RWPE1 (cell line): ENCODE measurements around the gene ATOSB.
A peak's percentile ranks its signal among the peaks of the same experiment; 100 is the strongest.

Source experiments
- CTCF ChIA-PET: fragments of 350-600 bp; sonication (Branson Sonifier 250); formaldehyde crosslinking; extraction: SDS; loops from one replicate; lab custom pipeline; 2021; lab: Yijun Ruan, JAX
- POLR2A ChIA-PET: fragments of 400-600 bp; formaldehyde crosslinking; extraction: SDS; loops from one replicate; lab custom pipeline; 2020; ENCODE audit warnings: antibody characterized with exemption; ENCODE audit not compliant: low non-redundant PET; lab: Yijun Ruan, JAX
- DNase-seq: peaks from one replicate; pipeline ENCODE4 v3.0.0; 2012; ENCODE audit warnings: low spot score
- H3K27ac ChIP-seq: fragments of 450-650 bp; 2 replicates; pipeline ENCODE4 v1.5.1; 2017
- CTCF ChIP-seq: fragments of 450-650 bp; conservative IDR thresholded peaks from 2 replicates; pipeline ENCODE4 v1.5.1; 2017; ENCODE audit warnings: low read depth, mild to moderate bottlenecking

Gene ATOSB

GRCh38 chr9:35136866-35137265 lies 21.2 kb upstream of the ATOSB start:
- DNase-seq = no peak
- POLR2A ChIA-PET = no interaction called here
- CTCF ChIA-PET = interaction anchor here (1.0 kb wide), 1 partner anchor 18 kb away, joined by 3 read pairs; no protein-coding TSS in a partner anchor
- no peak for TF ChIP-seq CTCF
- H3K27ac ChIP-seq = no peak overlapping the region

GRCh38 chr9:35135988-35136387 lies 20.3 kb upstream of the ATOSB start:
- ChIA-PET POLR2A (no interaction called here), CTCF (interaction anchor here (0.7 to 1.0 kb wide), 3 partner anchors 17 to 127 kb away, joined by 3 to 4 read pairs (median 3); no protein-coding TSS in a partner anchor)
- no peak overlapping the region for H3K27ac ChIP-seq
- TF ChIP-seq CTCF = no peak
- no peak for DNase-seq

DNA sequence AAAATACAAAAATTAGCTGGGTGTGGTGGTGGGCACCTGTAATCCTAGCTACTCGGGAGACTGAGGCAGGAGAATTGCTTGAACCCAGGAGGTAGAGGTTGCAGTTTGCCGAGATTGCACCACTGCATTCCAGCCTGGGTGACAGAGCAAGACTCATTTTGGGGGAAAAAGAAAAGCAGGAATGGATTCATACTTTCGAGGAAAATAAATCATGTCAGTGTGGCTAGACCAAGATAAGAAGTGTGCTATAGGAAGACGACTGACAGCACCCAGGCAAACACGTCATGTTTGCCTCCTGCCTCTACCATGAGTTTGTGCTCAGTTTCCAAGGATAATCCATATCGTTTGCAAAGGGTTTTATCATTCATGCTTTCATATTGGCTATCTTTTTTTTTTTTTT lies 19.3 kb upstream of the ATOSB start:
- TF ChIP-seq CTCF = no peak
- POLR2A ChIA-PET = no interaction called here
- H3K27ac ChIP-seq = no peak overlapping the region
- CTCF ChIA-PET = no interaction called here
- no peak for DNase-seq

- DNase-seq = peak; percentile 91
- peak overlapping the region; percentile 97 for H3K27ac ChIP-seq
- TF ChIP-seq CTCF = peak; percentile 100
- ChIA-PET POLR2A (interaction anchor here (0.7 to 1.9 kb wide), 2 partner anchors 45 to 298 kb away, joined by 3 to 7 read pairs; partner anchors contain the start of gene UNC13B), CTCF (interaction anchor here (0.6 to 2.1 kb wide), 16 partner anchors 9 to 431 kb away, joined by 3 to 13 read pairs (median 4); partner anchors contain the start of gene UNC13B)
Observed at GRCh38 chr9:35116898-35117551, 1.4 kb upstream of the ATOSB start.

DNA sequence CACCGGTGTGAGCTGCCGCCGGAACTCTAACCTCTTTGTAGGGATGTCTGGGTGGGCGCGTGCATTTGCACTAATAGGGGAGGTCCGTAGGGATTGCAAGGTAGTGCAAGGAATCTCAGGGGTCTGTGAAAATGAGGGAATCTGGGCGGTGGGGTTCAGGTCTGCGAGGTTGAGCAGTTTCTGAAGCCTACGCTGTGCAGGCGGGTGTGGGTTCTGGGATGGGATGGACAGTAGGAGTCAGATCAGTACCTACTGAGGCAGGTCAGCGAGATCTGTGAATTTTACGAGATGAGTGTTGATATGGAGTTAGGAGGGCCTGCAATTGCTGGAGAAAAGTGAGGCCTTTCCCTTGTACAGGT lies 856 bp upstream of the ATOSB start:
- CTCF ChIA-PET = interaction anchor here (0.7 to 2.1 kb wide), 16 partner anchors 8 to 432 kb away, joined by 3 to 13 read pairs (median 4); partner anchors contain the start of gene UNC13B
- no peak for TF ChIP-seq CTCF

DNA sequence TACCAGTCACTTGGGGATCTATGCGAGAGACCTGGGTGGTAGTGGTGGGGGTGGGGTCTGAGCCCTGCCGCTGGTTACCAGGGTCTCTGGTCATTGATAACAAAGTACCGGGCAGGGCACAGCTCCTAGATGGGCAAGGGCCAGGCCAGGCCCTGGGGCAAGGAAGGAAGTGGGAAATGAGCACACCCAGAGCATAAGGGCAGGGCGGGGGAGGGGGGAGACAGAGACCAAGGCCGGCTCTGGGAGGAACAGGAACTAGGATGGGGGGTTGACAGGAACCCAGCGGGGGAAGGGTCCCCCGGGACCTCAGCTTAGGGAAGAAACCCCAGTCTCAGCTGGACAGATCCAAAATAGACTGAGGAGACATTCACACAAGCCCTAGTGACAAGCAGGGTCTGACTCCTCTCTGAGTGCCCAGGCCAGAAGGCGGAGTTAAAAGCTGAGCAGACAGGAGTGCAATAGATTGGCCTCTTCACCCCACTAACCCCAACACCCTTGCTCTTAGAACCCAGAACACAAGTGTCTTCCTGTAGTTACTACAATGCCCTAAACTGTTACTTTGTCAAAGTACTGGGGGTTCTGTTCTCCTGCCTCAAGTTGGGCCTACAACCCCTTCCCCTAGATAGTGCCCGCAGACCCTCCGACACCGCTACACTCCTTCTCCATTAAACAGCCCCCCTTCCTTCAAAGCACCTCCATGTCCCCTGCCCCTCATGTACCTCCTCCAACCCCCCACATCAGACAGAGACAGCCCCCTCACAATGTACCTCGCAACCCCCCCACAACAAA lies 628 bp downstream of the ATOSB start:
- peak; percentile 61 for DNase-seq
- H3K27ac ChIP-seq = peak overlapping the region; percentile 97
- ChIA-PET POLR2A (interaction anchor here (0.5 to 1.9 kb wide), 5 partner anchors 12 to 370 kb away, joined by 3 to 7 read pairs (median 3); partner anchors contain the start of genes STOML2 and UNC13B), CTCF (interaction anchor here (0.6 to 2.1 kb wide), 5 partner anchors 144 to 532 kb away, joined by 3 to 13 read pairs (median 4); no protein-coding TSS in a partner anchor)
- TF ChIP-seq CTCF = no peak

More for the DNA sequence above, 856 bp upstream of the ATOSB start:
- POLR2A ChIA-PET = interaction anchor here (1.4 to 1.9 kb wide), 2 partner anchors 13 to 45 kb away, joined by 6 to 7 read pairs; partner anchors contain the start of genes STOML2 and UNC13B
- H3K27ac ChIP-seq = peak overlapping the region; percentile 97
- DNase-seq = no peak
